NK-92 (cell line): ENCODE results near the gene SQSTM1.

ENCODE experiments used
- DNase-seq: peaks from one replicate; lab custom pipeline; 2025; ENCODE audit not compliant: unreplicated experiment; lab: John Stamatoyannopoulos, UW

SQSTM1 gene

GRCh38 chr5:179794575-179794974 lies 26.1 kb upstream of the SQSTM1 start:
- DNase-seq: no peak

GRCh38 chr5:179795049-179795862 lies 25.4 kb upstream of the SQSTM1 start:
- DNase-seq: no peak

GRCh38 chr5:179795863-179796833 lies 24.6 kb upstream of the SQSTM1 start:
- DNase-seq: no peak

GRCh38 chr5:179796877-179797608 lies 23.7 kb upstream of the SQSTM1 start:
- no peak for DNase-seq

- DNase-seq: no peak
These were observed 23.0 kb upstream of the SQSTM1 start for GRCh38 chr5:179797741-179798140.

GRCh38 chr5:179798144-179798770 lies 22.4 kb upstream of the SQSTM1 start:
- no peak for DNase-seq

- no peak for DNase-seq
These were observed 21.7 kb upstream of the SQSTM1 start for GRCh38 chr5:179798771-179799643.

GRCh38 chr5:179799644-179799973 lies 21.1 kb upstream of the SQSTM1 start:
- DNase-seq: no peak

- DNase-seq: no peak
These were observed 20.5 kb upstream of the SQSTM1 start for GRCh38 chr5:179800071-179800695.

- DNase-seq: no peak
These were observed 20.0 kb upstream of the SQSTM1 start for GRCh38 chr5:179800696-179801201.

GRCh38 chr5:179801304-179802206 lies 19.1 kb upstream of the SQSTM1 start:
- no peak for DNase-seq

- no peak for DNase-seq
These were observed 18.4 kb upstream of the SQSTM1 start for GRCh38 chr5:179802207-179802883.

- DNase-seq: no peak
These were observed 17.6 kb upstream of the SQSTM1 start for GRCh38 chr5:179802950-179803562.

- DNase-seq: no peak
These were observed 16.8 kb upstream of the SQSTM1 start for GRCh38 chr5:179803651-179804554.

- DNase-seq: no peak
These were observed 16.2 kb upstream of the SQSTM1 start for GRCh38 chr5:179804555-179804947.

- no peak for DNase-seq
These were observed 15.6 kb upstream of the SQSTM1 start for GRCh38 chr5:179805070-179805528.
